Spleen (tissue), 7 donors: Measurements from ENCODE around the gene ACTG1.

Source experiments
- POLR2A ChIP-seq, 3 donors: fragments of 450-650 bp; IDR thresholded peaks; one replicate each; pipeline ENCODE4 v1.5.1; 2017; ENCODE audit warnings: antibody characterized with exemption in 3 of 3, mild to moderate bottlenecking in 1 of 3
- POLR2AphosphoS5 ChIP-seq, 3 donors: sonication (generic); formaldehyde crosslinking; IDR thresholded peaks; one replicate each; pipeline ENCODE4 v1.5.1; 2017; ENCODE audit warnings: antibody characterized with exemption in 3 of 3
- TF ChIP-seq, protein P1 (sequence below), 11 experiments: fragments of 200-600 bp in 7 of 11; fragments of 450-650 bp in 4 of 11; sonication (generic) in 4 of 11; IDR thresholded peaks in 8 of 11; conservative IDR thresholded peaks in 3 of 11; 1 replicate in 7 of 11; 2 replicates in 4 of 11; pipeline versions ENCODE4 v1.4.0 to v1.8.0; 2016 to 2021; ENCODE audit warnings: antibody characterized with exemption in 11 of 11, inconsistent platforms in 4 of 11, mild to moderate bottlenecking in 1 of 11
- donor health status: DM: no; HTN: no; CAD: no; lungs with moderate emphysema.
- donor health status: DM: no; HTN: no; CAD: no.
- donor health status: DM: no; HTN: no; CAD: no.

DNA sequence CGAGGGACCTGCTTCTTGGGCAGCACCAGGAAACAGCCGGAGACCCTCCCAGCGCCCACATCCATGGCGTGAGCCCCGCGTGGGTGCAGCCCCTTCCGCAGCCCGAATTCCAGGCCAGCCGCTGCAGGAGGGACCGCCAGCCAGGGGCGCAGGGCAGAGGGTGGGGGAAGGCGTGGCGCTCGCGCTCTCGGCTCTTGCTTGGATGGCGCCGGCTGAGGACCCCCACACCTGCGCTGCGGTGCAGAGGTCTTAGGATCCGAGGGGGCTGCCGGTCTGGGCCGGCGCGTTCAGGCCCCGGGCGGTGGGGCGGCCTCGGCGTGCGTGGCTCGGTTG is 28.8 kb downstream of the ACTG1 start:
- TF ChIP-seq, protein P1, sequence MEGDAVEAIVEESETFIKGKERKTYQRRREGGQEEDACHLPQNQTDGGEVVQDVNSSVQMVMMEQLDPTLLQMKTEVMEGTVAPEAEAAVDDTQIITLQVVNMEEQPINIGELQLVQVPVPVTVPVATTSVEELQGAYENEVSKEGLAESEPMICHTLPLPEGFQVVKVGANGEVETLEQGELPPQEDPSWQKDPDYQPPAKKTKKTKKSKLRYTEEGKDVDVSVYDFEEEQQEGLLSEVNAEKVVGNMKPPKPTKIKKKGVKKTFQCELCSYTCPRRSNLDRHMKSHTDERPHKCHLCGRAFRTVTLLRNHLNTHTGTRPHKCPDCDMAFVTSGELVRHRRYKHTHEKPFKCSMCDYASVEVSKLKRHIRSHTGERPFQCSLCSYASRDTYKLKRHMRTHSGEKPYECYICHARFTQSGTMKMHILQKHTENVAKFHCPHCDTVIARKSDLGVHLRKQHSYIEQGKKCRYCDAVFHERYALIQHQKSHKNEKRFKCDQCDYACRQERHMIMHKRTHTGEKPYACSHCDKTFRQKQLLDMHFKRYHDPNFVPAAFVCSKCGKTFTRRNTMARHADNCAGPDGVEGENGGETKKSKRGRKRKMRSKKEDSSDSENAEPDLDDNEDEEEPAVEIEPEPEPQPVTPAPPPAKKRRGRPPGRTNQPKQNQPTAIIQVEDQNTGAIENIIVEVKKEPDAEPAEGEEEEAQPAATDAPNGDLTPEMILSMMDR (IDR thresholded peaks at IDR 0.05 in 8 of 11, conservative IDR thresholded peaks at IDR 0.05 in 3 of 11), result no peak
- TF ChIP-seq POLR2A (IDR thresholded peaks at IDR 0.05) (no peak), POLR2AphosphoS5 (IDR thresholded peaks at IDR 0.05) (no peak)
